Aorta (tissue), 5 donors: ENCODE measurements around the gene SPPL2B. TPM values are rescaled to one million over a fixed set of nuclear protein-coding genes. Genes with fewer than 3 reads are reported as not detected.
A peak's percentile ranks its signal among the peaks of the same experiment; 100 is the strongest.
"Not testable (repeated sequence)": the region's sequence is repeated elsewhere in the genome, so short reads cannot be mapped to it uniquely, and the experiment has no call there.

Source experiments
- ATAC-seq: fragments of 200-7000 bp; cut with Tn5 transposase; one replicate; pipeline ENCODE4 v1.9.1; 2022; ENCODE audit warnings: moderate library complexity; ENCODE audit not compliant: low FRiP score
- DNase-seq, 2 donors: peaks; one replicate each; pipeline ENCODE4 v3.0.0-alpha.2; 2020
- H3K27ac ChIP-seq, 2 donors: one replicate each; pipeline ENCODE4 v1.5.1; 2013; ENCODE audit warnings: low read length in 2 of 2, mild to moderate bottlenecking in 2 of 2, moderate library complexity in 2 of 2, control low read depth in 1 of 2, inconsistent platforms in 1 of 2, low read depth in 1 of 2
- H3K27me3 ChIP-seq, 2 donors: one replicate each; pipeline ENCODE4 v1.6.1; 2013; ENCODE audit warnings: control low read depth in 1 of 2, low read length in 1 of 2, mild to moderate bottlenecking in 1 of 2, moderate library complexity in 1 of 2; ENCODE audit not compliant: insufficient read depth in 2 of 2, control insufficient read depth in 1 of 2
- H3K36me3 ChIP-seq, 2 donors: one replicate each; pipeline ENCODE4 v1.6.1; 2013; ENCODE audit warnings: control low read depth in 1 of 2, low read length in 1 of 2, mild to moderate bottlenecking in 1 of 2; ENCODE audit not compliant: insufficient read depth in 2 of 2, control insufficient read depth in 1 of 2
- H3K4me1 ChIP-seq, 2 donors: one replicate each; pipeline ENCODE4 v1.6.1; 2013; ENCODE audit warnings: low read length in 2 of 2, control low read depth in 1 of 2, mild to moderate bottlenecking in 1 of 2, moderate library complexity in 1 of 2; ENCODE audit not compliant: insufficient read depth in 2 of 2, control insufficient read depth in 1 of 2
- H3K4me3 ChIP-seq, 2 donors: one replicate each; pipeline ENCODE4 v1.5.1; 2013; ENCODE audit warnings: low read length in 2 of 2, control low read depth in 1 of 2, mild to moderate bottlenecking in 1 of 2
- H3K9me3 ChIP-seq: one replicate; pipeline ENCODE4 v1.6.1; 2013; ENCODE audit warnings: mild to moderate bottlenecking, low read length; ENCODE audit not compliant: control insufficient read depth
- WGBS, 2 donors: extraction: QIAGEN DNeasy Blood & Tissue Kit; methylation state at CpG; one replicate each; pipeline ENCODE4 v1.1.7; 2013; 5-methylcytosine and 5-hydroxymethylcytosine counted together
- intact Hi-C, 2 donors: fragments of 100-400 bp; cut with DNase I; formaldehyde crosslinking; loops; one replicate each; pipeline versions ENCODE4 v1.14.2 to v1.15.0; 2022
- long read RNA-seq, 2 donors: library from polyadenylated mRNA; unstranded; transcript quantifications; one replicate each; pipeline ENCODE4 v2.0.0, GENCODE V29; 2020 to 2021
- polyA plus RNA-seq, 2 donors: library from polyadenylated mRNA; stranded (reverse); fragments of 200-250 nt; gene quantifications; one replicate each; pipeline ENCODE4 v1.2.3, GENCODE V29; 2013
- total RNA-seq, 2 donors: library from RNA; stranded (reverse); fragmentation: NEBNext Ultra II Directional; extraction: Animal tissue kit (Norgen Biotek cat#: 25700); gene quantifications; one replicate each; pipeline ENCODE4 v1.2.1, GENCODE V29; 2021
- donor health status: healthy with polysubstance abuse.
- donor health status: Bipolar disorder and iron deficiency.
- donor health status: DM: no; HTN: no; CAD: no.
- donor health status: DM: no; HTN: no; CAD: no.
- donor health status: DM: yes; HTN: yes; CAD: no.

Gene SPPL2B, protein sequence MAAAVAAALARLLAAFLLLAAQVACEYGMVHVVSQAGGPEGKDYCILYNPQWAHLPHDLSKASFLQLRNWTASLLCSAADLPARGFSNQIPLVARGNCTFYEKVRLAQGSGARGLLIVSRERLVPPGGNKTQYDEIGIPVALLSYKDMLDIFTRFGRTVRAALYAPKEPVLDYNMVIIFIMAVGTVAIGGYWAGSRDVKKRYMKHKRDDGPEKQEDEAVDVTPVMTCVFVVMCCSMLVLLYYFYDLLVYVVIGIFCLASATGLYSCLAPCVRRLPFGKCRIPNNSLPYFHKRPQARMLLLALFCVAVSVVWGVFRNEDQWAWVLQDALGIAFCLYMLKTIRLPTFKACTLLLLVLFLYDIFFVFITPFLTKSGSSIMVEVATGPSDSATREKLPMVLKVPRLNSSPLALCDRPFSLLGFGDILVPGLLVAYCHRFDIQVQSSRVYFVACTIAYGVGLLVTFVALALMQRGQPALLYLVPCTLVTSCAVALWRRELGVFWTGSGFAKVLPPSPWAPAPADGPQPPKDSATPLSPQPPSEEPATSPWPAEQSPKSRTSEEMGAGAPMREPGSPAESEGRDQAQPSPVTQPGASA
- total RNA-seq (10 to 100 TPM; 29.3 to 49.1 TPM), polyA plus RNA-seq (10 to 100 TPM; 13.3 to 78.1 TPM)
- long read RNA-seq, donor 1, transcript SPPL2B-209 (15 exons, 3,456 nt), result major isoform, 30 of 104 reads
- long read RNA-seq, donor 1, transcript SPPL2B-212 (8 exons, 2,459 nt), result minor isoform, 9 of 104 reads
- long read RNA-seq, donor 1, partial matches to known transcripts, result 39 of 104 reads
- long read RNA-seq, donor 1, other reads (novel, unspliced or antisense), result 24 of 104 reads
- long read RNA-seq, donor 2, transcript SPPL2B-209 (15 exons, 3,456 nt), result major isoform, 7 of 24 reads
- long read RNA-seq, donor 2, partial matches to known transcripts, result 7 of 24 reads
- long read RNA-seq, donor 2, other reads (novel, unspliced or antisense), result 10 of 24 reads

DNA sequence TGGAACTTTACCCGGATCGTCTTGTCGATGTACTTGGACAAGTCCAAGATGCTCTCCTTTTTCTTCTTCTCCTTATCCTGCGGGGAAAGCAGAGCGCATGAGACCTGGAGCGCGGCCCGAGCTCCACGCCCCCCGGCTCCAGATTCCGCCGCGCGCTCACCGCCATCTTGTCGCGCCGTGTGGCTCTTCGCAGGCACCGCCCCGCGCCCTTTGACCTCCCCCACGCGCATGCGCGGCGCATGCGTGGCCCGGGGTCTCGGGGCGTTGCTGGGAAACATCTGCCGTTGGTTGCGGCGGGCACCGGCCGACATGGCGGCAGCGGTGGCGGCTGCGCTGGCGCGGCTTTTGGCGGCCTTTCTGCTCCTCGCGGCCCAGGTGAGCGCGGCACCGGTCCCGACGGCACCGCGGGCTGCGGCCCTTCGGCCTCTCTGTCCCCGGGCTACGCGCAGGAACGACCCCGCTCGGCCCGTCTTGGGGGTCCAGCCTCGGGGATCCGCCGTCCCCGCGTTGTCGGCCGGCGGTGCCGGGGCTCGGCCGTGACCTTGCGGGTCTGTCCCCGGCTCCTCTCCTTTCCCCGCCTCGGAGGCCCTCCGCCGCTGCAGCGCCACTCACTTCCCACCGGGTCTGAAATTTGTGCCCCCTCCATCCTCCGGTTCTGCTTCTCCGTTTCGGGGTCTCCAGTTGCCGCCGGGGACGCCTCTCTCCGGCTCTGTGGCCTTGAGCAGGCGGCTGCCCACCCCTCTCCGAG is at the start of gene SPPL2B, which contains the start of gene LSM7:
SPPL2B (plus strand) TSS at position 284 of the 748 bp plus-strand sequence; CDS start at position 310, 26 bp downstream.
LSM7 (minus strand) TSS at position 186 of the 748 bp plus-strand sequence; CDS start at position 166, 20 bp downstream.
- Histone ChIP-seq H3K9me3 (no peaks in the 10 kb centered on the region), H3K36me3 (no peaks in the 10 kb centered on the region), H3K27me3 (no peaks in the 10 kb centered on the region), H3K4me3 (peak within 1 kb of the TSS; percentile 75 to 80), H3K4me1 (no peaks in the 10 kb centered on the region), H3K27ac (peak within 1 kb of the TSS in 1 of 2 donors; percentile 4)
- ATAC-seq (peak; percentile 94), DNase-seq (peak; percentile 93 to 97)
- 0 to 1% methylated on average over 60 to 89 of the region's 89 CpGs for WGBS, 2 donors
- intact Hi-C loops, result loop anchor here in 1 of 2 donors (5.0 kb wide), 1 partner anchor 61 kb away; no protein-coding TSS in a partner anchor

DNA sequence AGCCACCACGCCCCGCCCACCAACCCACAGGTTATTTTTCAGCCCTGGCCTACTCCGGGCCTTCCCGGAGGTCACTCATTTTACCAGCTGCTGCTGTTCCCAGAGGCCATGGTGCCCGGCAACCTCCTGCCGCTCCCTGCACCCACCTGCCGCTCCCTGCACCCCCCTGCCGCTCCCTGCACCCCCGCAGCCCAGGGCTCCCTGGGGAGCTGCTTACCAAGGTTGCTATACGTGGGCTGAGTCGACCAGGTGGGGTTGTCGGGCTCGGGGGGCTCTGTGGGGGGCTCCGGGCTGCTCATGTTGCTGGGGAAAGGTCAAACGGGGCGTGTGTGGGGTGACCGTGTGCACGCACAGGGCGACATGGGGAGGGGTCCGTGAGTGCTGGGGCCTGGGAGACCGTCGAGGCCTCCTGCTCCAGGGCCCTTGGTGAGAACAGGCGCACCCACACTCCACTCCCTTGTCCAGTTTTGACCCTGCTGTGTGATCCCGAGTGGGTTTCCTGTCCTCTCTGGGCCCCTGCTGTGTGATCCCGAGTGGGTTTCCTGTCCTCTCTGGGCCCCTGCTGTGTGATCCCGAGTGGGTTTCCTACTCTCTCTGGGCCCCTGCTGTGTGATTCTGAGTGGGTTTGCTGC is 47.7 kb upstream of the SPPL2B start:
- ATAC-seq (no peak), DNase-seq (no peak)
- Histone ChIP-seq H3K27ac (no peak overlapping the region), H3K9me3 (no peaks in the 10 kb centered on the region), H3K36me3 (no peaks in the 10 kb centered on the region), H3K27me3 (no peaks in the 10 kb centered on the region), H3K4me1 (no peaks in the 10 kb centered on the region), H3K4me3 (no peak overlapping the region)
- 77% methylated on average over 26 of the region's 26 CpGs for WGBS, 2 donors
- intact Hi-C loops, result no loop called here

DNA sequence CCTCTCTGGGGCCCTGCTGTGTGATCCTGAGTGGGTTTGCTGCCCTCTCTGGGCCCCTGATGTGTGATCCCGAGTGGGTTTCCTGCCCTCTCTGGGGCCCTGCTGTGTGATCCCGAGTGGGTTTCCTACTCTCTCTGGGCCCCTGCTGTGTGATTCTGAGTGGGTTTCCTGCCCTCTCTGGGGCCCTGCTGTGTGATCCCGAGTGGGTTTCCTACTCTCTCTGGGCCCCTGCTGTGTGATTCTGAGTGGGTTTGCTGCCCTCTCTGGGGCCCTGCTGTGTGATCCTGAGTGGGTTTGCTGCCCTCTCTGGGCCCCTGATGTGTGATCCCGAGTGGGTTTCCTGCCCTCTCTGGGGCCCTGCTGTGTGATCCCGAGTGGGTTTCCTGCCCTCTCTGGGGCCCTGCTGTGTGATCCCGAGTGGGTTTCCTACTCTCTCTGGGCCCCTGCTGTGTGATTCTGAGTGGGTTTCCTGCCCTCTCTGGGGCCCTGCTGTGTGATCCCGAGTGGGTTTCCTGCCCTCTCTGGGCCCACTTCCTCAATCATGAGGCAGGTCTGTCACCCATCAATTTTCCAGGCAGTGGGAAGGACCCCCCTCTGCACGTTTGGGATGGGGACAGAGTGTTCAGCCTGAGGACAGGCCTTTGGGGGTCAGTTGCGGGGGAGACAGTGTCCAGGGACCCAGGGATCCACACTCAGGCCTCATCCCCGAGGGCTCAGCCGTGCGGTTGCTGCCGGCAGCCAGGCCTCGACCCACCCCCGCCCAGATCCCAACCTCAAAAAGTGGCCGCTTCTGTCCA is 47.0 kb upstream of the SPPL2B start:
- ATAC-seq, result peak; percentile 31
- H3K4me3 ChIP-seq, intact Hi-C loops, H3K27me3 ChIP-seq, H3K36me3 ChIP-seq, DNase-seq, H3K4me1 ChIP-seq, H3K9me3 ChIP-seq, H3K27ac ChIP-seq: not testable (repeated sequence)
- 35 to 36% methylated on average over 15 to 16 of the region's 16 CpGs for WGBS, 2 donors

DNA sequence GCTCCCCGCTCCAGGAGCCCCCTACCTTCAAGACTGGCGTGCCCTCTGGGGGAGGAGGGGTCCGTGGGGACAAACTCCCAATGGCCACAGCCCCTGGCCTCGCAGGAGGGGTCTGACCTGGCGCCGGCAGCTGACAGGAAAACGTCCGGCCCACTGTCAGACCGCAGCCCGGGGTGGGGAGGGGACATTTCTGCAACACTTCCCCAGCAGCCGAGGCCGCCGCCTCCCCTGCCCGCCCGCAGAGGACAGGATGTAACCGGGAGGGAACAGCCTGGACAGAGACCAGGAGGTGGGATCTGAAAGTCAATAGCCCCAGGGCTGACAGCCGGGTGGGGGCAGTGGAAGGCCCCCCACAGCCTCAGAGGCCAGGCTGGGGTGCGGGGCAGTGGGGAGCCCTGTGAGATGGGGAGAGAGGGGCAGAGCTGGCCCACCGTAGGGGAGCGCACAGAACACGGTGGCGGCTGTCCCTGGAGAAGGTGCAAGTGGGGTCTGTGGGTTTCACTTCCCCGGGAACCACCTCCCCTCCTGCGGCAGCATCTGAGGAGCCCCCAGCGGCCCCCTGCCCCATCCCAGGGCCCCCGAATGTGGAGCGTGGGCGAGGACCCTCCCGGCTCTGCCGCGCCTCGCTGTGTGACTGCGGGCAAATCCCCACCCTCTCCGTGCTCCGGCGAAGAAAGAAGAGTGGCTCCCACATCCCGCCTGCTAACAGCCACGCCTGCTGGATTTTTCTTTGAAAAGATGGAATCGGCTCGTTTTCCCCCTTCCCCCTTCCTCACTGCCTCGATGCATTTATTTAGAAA is 46.2 kb upstream of the SPPL2B start, which contains the start of gene PEAK3:
PEAK3 (minus strand) TSS at position 114 of the 800 bp plus-strand sequence. CDS start 1,244 bp downstream, outside the sequence.
- peak; percentile 56 for ATAC-seq
- intact Hi-C loops, result no loop called here

DNA sequence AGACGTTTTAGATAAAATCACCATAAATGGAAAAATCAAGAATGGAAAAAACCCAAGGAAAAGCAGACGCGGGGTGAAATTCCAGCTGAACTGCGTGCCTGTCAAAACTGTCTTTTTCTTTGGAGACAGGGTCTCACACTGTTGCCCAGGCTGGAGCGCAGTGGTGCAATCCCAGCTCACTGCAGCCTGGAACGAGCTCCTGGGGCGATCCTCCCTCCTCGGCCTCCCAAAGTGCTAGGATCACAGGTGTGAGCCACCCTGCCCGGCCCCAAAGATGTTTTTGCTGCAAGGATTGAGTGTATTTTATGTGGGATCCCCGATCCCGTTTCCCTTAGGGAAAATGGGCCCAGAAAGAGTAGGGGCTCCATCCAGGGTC is 45.6 kb upstream of the SPPL2B start:
- intact Hi-C loops, result no loop called here
- Histone ChIP-seq H3K9me3 (no peaks in the 10 kb centered on the region), H3K4me3 (no peak overlapping the region), H3K27ac (no peak overlapping the region), H3K27me3 (no peaks in the 10 kb centered on the region), H3K4me1 (no peaks in the 10 kb centered on the region), H3K36me3 (no peaks in the 10 kb centered on the region)
- 80 to 86% methylated on average over 11 of the region's 11 CpGs for WGBS, 2 donors
- DNase-seq, result no peak
- no peak for ATAC-seq

More for the DNA sequence above, 46.2 kb upstream of the SPPL2B start, which contains the start of gene PEAK3:
- H3K27ac ChIP-seq, result no peak within 1 kb of the TSS
- no peaks in the 10 kb centered on the region for H3K36me3 ChIP-seq
- WGBS, 2 donors, result 21 to 30% methylated on average over 38 to 41 of the region's 41 CpGs
- peak; percentile 89 to 90 for DNase-seq
- H3K27me3 ChIP-seq, result no peaks in the 10 kb centered on the region
- H3K4me1 ChIP-seq, result no peaks in the 10 kb centered on the region
- no peak within 1 kb of the TSS for H3K4me3 ChIP-seq
- no peaks in the 10 kb centered on the region for H3K9me3 ChIP-seq

DNA sequence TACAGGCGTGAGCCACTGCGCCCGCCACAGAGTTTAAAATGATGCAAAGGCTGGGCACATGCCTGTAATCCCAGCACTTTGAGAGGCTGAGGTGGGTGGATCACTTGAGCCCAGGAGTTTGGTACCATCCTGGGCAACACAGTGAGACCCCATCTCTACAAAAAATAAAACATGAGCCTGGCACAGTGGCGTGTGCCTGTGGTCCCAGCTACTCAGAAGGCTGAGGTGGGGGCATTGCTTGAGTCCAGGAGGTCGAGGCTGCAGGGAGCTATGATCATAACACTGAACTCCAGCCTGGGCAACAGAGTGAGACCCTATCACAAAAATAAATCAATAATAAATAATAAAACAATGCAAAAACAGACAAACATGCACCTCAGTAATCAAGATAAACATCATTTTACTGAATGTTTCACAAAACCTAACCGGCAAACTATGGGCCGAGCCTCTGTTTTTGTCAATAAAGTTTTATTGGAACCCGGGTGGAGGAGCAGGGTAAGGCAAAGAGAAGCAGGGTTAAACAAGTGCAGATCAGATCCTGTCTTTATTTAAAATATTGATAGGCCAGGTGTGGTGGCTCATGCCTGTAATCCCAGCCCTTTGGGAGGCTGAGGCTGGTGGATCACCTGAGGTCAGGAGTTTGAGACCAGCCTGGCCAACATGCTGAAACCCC is 44.5 kb upstream of the SPPL2B start:
- ATAC-seq, result no peak
- Histone ChIP-seq H3K27ac (no peak overlapping the region), H3K9me3 (no peaks in the 10 kb centered on the region), H3K4me1 (no peaks in the 10 kb centered on the region), H3K27me3 (no peaks in the 10 kb centered on the region), H3K4me3 (no peak overlapping the region), H3K36me3 (no peaks in the 10 kb centered on the region)
- 95 to 97% methylated on average over 8 of the region's 8 CpGs for WGBS, 2 donors
- intact Hi-C loops, result no loop called here
- DNase-seq, result no peak
